Measurements from ENCODE around the gene P2RX7.

Gene P2RX7

DNA sequence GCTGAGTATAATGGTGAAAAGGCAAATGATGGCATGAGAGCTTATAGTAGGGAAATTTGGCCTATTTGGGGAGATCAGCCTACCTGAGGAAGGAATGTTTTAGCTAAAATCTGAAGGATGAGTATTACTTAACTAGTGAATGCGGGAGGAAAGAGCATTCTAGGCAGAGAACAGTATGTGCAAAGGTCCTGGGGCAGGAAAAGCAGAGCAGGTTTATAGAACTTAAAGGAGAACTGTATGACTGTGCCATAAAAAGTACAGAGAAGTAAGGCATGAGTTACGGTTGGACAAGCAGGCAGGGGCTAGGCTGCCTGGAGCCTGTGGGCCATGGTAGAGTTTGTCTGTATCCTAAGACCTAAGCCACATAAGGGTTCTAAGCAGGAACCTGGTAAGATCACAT is 55.6 kb downstream of the P2RX7 start:
- no peak for DNase-seq
- TF ChIP-seq, protein P1, sequence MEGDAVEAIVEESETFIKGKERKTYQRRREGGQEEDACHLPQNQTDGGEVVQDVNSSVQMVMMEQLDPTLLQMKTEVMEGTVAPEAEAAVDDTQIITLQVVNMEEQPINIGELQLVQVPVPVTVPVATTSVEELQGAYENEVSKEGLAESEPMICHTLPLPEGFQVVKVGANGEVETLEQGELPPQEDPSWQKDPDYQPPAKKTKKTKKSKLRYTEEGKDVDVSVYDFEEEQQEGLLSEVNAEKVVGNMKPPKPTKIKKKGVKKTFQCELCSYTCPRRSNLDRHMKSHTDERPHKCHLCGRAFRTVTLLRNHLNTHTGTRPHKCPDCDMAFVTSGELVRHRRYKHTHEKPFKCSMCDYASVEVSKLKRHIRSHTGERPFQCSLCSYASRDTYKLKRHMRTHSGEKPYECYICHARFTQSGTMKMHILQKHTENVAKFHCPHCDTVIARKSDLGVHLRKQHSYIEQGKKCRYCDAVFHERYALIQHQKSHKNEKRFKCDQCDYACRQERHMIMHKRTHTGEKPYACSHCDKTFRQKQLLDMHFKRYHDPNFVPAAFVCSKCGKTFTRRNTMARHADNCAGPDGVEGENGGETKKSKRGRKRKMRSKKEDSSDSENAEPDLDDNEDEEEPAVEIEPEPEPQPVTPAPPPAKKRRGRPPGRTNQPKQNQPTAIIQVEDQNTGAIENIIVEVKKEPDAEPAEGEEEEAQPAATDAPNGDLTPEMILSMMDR (IDR thresholded peaks at IDR 0.05) = no peak
- Histone ChIP-seq H3K36me3 (peaks cover 0 to 12% (median 11%) of the 10 kb centered on the region in 3 donors), H3K9me3 (no peaks in the 10 kb centered on the region), H3K4me3 (no peak overlapping the region), H3K27me3 (no peaks in the 10 kb centered on the region), H3K27ac (no peak overlapping the region), H3K4me1 (peaks cover 0 to 14% (median 2%) of the 10 kb centered on the region in 4 donors)
- intact Hi-C loops (cut with DNase I; ENCODE audit: low total_unique reads) = no loop called here

DNA sequence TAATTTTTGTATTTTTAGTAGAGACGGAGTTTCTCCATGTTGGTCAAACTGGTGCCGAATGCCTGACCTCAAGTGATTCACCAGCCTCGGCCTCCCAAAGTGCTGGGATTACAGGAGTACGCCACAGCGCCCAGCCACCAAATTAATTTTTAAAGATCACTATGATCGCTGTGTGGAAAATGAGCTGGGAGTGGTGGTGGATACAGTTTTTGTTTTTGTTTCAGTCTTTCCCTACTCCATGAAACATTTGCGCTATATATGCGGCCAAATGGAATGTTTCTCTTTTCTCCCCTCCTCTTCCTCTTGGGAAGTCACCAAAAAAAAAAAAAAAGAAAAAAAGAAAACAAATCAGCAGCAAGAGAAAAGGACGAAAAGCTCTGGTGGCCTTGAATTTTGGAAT is 56.5 kb downstream of the P2RX7 start:
- H3K9me3 ChIP-seq = no peaks in the 10 kb centered on the region
- H3K27me3 ChIP-seq = no peaks in the 10 kb centered on the region
- no peak overlapping the region for H3K4me3 ChIP-seq
- peaks cover 0 to 11% (median 11%) of the 10 kb centered on the region in 3 donors for H3K36me3 ChIP-seq
- peak overlapping the region in 1 of 2 donors; percentile 15 for H3K27ac ChIP-seq
- TF ChIP-seq, protein P1 (IDR thresholded peaks at IDR 0.05) = no peak
- H3K4me1 ChIP-seq = peaks cover 0 to 14% (median 2%) of the 10 kb centered on the region in 4 donors
- no peak for DNase-seq
- intact Hi-C loops (cut with DNase I; ENCODE audit: low total_unique reads) = no loop called here

DNA sequence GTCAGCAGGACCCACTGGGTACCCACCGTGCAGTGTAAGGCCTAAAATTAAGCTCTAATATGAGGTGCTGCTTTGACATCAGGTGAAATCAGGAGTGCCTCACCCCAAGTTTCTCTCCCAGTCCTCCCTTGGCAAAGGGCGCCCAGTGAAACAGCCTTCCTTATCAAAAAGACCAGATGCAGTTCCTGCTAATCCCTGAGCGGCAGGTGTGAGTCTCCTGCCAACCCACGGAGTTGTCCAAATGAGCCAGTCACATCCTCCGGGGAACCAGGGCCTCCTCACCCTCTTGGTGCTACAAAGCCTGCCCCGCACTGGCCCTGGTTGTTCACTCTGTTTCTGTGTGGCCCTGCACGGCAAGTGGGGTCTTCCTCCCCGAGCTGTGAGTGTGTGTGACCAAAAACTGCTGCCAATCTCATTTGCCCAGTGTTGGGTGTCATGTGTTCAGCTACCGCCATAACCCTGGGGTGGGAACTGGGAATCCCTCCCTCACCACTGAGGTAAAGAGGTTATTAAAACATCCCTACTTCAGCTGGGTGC is 57.0 kb downstream of the P2RX7 start:
- TF ChIP-seq, protein P1 (IDR thresholded peaks at IDR 0.05) = no peak
- no peaks in the 10 kb centered on the region for H3K9me3 ChIP-seq
- intact Hi-C loops (cut with DNase I; ENCODE audit: low total_unique reads) = no loop called here
- no peaks in the 10 kb centered on the region for H3K27me3 ChIP-seq
- no peak overlapping the region for H3K4me3 ChIP-seq
- peak overlapping the region in 1 of 2 donors; percentile 15 for H3K27ac ChIP-seq
- peaks cover 0 to 5% (median 5%) of the 10 kb centered on the region in 3 donors for H3K36me3 ChIP-seq
- no peak for DNase-seq
- peaks cover 0 to 14% (median 2%) of the 10 kb centered on the region in 4 donors for H3K4me1 ChIP-seq

DNA sequence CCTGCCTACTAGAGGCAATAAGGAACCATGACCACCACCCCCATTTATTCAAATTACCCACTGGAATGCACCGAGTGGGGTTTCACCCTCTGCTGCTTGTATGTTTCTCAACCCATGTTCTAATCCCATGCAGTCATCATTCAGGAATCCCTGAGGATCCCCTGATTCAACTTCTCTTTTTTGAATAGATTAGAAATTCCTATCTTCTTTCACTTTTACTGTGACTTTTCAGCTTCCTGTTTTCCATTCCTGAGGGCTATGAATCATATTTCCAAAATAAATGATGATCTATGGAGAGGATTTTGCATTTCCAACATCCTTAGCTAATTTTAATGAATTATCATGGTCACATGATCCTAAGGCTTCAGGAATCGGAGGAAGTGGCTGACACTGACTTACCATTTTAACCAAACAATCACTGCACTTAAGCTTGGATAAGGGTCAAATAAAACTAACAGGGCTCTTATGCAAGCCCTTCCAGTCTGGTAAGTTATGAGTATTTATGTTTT is 57.9 kb downstream of the P2RX7 start:
- no peak for DNase-seq
- H3K4me1 ChIP-seq = peaks cover 0 to 14% (median 2%) of the 10 kb centered on the region in 4 donors
- H3K27ac ChIP-seq = peak overlapping the region; percentile 23 to 32
- TF ChIP-seq, protein P1 (IDR thresholded peaks at IDR 0.05) = no peak
- no peaks in the 10 kb centered on the region for H3K9me3 ChIP-seq
- no peak overlapping the region for H3K4me3 ChIP-seq
- no peaks in the 10 kb centered on the region for H3K27me3 ChIP-seq
- no peaks in the 10 kb centered on the region for H3K36me3 ChIP-seq
- intact Hi-C loops (cut with DNase I; ENCODE audit: low total_unique reads) = no loop called here

DNA sequence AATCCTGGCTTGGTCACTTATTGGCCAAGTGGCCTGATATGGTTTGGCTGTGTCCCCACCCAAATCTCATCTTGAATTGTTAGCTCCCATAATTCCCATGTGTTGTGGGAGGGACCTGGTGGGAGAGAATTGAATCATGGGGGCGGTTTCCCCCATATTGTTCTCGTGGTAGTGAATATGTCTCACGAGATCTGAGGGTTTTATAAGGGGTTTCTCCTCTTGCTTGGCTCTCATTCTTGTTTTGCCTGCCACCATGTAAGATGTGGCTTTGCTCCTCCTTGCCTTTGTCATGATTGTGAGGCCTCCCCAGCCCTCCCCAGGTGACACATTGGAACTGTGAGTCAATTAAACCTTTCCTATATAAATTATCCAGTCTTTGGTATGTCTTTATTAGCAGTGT is 58.5 kb downstream of the P2RX7 start:
- intact Hi-C loops (cut with DNase I; ENCODE audit: low total_unique reads) = no loop called here
- no peaks in the 10 kb centered on the region for H3K36me3 ChIP-seq
- peaks cover 0 to 14% (median 2%) of the 10 kb centered on the region in 4 donors for H3K4me1 ChIP-seq
- H3K9me3 ChIP-seq = no peaks in the 10 kb centered on the region
- H3K4me3 ChIP-seq = no peak overlapping the region
- DNase-seq = no peak
- TF ChIP-seq, protein P1 (IDR thresholded peaks at IDR 0.05) = no peak
- H3K27me3 ChIP-seq = no peaks in the 10 kb centered on the region
- peak overlapping the region; percentile 23 to 32 for H3K27ac ChIP-seq

Data from tibial artery (tissue), 4 donors.